ENCODE data around the gene PCDHB12.
"Not testable (repeated sequence)": the region's sequence is repeated elsewhere in the genome, so short reads cannot be mapped to it uniquely, and the experiment has no call there.

Gene PCDHB12

GRCh38 chr5:141208478-141208877, at the start of gene PCDHB12:
Gene PCDHB12 (plus strand): TSS chr5:141208719. CDS start chr5:141208908, 189 bp downstream.
- peak; percentile 3 for DNase-seq

DNA sequence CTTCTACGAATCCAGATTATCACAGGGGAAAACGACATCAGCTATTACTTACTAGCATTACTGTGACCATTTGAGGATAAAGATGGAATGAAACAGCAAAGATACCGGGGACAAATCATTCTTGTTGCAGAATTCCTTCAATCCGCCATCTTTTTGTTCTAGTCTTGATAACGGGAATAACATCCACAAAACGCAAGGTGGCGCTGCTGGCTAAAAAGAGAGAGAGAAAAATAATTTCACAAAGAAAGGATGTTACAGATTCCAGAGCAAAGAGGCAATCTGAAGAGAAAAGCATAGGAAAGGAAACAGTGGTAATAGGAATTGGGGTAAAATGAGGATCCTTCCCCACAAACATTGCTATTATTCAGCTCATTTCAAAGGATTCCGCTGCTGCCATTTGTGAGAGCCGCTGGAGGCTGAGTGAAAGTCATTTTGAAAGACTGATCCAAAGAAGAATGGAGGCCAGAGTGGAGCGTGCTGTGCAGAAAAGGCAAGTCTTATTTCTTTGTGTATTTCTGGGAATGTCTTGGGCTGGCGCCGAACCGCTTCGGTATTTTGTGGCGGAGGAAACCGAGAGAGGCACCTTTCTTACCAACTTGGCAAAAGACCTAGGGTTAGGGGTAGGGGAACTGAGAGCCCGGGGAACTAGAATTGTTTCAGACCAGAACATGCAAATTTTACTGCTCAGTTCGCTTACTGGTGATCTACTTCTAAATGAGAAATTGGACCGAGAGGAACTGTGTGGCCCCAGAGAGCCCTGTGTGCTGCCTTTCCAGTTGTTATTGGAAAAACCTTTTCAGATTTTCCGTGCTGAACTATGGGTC, 35.9 kb upstream of the PCDHB12 start, which contains the start of gene PCDHB7:
Gene PCDHB7, plus strand, starts transcription at position 264 of the 824 bp plus-strand sequence. Its CDS starts 192 bp downstream, at position 456.
- peak; percentile 32 for DNase-seq

DNA sequence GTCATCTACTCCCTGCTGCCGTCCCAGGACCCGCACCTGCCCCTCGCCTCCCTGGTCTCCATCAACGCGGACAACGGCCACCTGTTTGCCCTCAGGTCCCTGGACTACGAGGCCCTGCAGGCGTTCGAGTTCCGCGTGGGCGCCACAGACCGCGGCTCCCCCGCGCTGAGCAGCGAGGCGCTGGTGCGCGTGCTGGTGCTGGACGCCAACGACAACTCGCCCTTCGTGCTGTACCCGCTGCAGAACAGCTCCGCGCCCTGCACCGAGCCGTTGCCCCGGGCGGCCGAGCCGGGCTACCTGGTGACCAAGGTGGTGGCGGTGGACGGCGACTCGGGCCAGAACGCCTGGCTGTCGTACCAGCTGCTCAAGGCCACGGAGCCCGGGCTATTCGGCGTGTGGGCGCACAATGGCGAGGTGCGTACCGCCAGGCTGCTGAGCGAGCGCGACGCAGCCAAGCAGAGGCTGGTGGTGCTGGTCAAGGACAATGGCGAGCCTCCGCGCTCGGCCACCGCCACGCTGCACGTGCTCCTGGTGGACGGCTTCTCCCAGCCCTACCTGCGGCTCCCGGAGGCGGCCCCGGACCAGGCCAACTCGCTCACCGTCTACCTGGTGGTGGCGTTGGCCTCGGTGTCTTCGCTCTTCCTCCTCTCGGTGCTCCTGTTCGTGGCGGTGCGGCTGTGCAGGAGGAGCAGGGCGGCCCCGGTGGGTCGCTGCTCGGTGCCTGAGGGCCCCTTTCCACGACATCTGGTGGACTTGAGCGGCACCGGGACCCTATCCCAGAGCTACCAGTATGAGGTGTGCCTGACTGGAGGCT, 34.0 kb upstream of the PCDHB12 start:
- DNase-seq, result not testable (repeated sequence)

DNA sequence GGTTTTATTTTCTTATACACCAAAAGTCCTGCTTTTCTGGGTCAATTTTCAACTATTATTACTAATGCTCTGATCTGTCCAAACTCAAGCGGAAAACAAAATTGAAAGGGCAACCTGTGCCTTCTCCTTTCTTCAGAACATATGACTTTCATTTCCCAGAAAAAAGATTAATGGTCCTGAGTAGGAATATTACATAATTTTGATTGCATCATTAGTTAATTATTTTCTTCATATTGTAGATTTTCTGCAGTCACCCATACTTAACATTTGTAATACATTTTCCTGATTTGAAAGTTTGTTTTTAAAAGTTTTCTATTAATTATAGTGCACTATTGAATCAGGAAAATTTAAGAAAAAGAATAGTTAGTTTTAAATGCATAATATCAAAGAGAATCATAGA, 32.6 kb upstream of the PCDHB12 start:
- no peak for DNase-seq

GRCh38 chr5:141177577-141178191, 30.8 kb upstream of the PCDHB12 start, which contains the start of gene PCDHB8:
Gene PCDHB8 (plus strand): TSS chr5:141177790. CDS start chr5:141178035, 245 bp downstream.
- not testable (repeated sequence) for DNase-seq

GRCh38 chr5:141179371-141179770, 29.1 kb upstream of the PCDHB12 start:
- DNase-seq, result not testable (repeated sequence)

GRCh38 chr5:141179876-141180275, 28.6 kb upstream of the PCDHB12 start:
- not testable (repeated sequence) for DNase-seq

- no peak for DNase-seq
Observed at GRCh38 chr5:141180313-141180712, 28.2 kb upstream of the PCDHB12 start.

DNA sequence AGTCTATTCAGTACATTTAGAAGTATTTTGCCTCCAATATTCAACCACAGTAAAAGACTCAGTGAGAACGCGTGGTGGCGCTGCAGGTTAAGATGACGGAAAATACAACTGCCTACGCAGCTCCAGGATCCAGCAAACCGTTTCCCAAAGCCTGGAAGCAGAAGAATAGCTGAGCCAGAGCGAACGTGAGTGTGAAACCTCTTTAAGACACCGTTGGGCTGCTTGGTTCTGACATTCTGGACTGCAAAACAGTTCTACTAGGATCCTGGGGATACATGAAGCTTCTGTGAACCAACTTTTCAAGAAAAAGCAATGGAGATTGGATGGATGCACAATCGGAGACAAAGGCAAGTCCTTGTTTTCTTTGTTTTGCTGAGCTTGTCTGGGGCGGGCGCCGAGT, 26.3 kb upstream of the PCDHB12 start, which contains the start of gene PCDHB16:
Gene PCDHB16, plus strand, starts transcription at position 140 of the 400 bp plus-strand sequence. Its CDS starts 173 bp downstream, at position 313.
- peak; percentile 13 for DNase-seq

DNA sequence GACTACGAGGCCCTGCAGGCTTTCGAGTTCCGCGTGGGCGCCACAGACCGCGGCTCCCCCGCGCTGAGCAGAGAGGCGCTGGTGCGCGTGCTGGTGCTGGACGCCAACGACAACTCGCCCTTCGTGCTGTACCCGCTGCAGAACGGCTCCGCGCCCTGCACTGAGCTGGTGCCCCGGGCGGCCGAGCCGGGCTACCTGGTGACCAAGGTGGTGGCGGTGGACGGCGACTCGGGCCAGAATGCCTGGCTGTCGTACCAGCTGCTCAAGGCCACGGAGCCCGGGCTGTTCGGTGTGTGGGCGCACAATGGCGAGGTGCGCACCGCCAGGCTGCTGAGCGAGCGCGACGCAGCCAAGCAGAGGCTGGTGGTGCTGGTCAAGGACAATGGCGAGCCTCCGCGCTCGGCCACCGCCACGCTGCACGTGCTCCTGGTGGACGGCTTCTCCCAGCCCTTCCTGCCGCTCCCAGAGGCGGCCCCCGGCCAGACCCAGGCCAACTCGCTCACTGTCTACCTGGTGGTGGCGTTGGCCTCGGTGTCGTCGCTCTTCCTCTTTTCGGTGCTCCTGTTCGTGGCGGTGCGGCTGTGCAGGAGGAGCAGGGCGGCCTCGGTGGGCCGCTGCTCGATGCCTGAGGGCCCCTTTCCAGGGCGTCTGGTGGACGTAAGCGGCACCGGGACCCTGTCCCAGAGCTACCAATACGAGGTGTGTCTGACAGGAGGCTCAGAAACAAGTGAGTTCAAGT, 24.2 kb upstream of the PCDHB12 start:
- not testable (repeated sequence) for DNase-seq

DNA sequence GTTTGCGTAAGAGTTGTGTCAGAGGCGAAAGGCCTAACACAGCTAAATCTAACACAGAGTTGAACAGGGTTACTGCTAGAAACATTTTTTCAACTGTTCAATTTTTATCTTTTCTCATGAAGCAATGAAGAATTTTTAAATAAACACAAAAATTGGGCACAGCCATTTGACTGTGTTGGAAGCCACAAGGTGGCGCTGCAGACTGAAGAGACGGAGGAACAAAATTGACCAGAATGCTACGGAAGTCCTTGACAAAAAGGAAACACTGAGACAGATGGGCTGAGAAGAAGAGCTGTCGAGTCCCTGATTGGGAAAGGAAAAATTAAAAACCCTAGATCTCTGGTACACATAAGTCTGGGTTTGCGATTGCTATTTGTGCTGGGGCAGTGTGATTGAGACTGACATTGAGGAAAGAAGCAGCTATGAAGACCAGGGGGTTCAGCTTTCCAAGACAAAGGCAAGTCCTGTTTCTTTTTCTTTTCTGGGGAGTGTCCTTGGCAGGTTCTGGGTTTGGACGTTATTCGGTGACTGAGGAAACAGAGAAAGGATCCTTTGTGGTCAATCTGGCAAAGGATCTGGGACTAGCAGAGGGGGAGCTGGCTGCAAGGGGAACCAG, 21.5 kb upstream of the PCDHB12 start, which contains the start of gene PCDHB9:
Gene PCDHB9, plus strand, starts transcription at position 265 of the 616 bp plus-strand sequence. Its CDS starts 158 bp downstream, at position 423.
- peak; percentile 26 for DNase-seq

GRCh38 chr5:141188682-141189081, 19.8 kb upstream of the PCDHB12 start:
- DNase-seq, result not testable (repeated sequence)

DNA sequence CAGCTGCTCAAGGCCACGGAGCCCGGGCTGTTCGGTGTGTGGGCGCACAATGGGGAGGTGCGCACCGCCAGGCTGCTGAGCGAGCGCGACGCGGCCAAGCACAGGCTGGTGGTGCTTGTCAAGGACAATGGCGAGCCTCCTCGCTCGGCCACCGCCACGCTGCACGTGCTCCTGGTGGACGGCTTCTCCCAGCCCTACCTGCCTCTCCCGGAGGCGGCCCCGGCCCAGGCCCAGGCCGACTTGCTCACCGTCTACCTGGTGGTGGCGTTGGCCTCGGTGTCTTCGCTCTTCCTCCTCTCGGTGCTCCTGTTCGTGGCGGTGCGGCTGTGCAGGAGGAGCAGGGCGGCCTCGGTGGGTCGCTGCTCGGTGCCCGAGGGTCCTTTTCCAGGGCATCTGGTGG, 19.4 kb upstream of the PCDHB12 start:
- not testable (repeated sequence) for DNase-seq

DNA sequence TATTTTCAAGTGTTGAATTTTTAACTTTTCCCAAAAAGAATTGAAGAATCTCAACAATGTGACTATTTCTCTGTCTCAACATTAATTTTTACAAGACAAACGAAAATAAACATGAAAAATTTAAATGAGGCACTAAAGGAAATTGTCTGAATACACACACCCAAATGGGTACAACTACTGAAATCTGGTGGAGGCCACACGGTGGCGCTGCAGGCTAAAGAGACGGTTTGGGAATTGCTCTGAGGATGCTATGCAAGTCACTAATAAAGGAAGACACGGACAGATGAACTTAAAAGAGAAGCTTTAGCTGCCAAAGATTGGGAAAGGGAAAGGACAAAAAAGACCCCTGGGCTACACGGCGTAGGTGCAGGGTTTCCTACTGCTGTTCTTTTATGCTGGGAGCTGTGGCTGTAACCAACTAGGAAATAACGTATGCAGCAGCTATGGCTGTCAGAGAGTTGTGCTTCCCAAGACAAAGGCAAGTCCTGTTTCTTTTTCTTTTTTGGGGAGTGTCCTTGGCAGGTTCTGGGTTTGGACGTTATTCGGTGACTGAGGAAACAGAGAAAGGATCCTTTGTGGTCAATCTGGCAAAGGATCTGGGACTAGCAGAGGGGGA, 16.3 kb upstream of the PCDHB12 start, which contains the start of gene PCDHB10:
Gene PCDHB10, plus strand, starts transcription at position 244 of the 616 bp plus-strand sequence. Its CDS starts 200 bp downstream, at position 444.
- peak; percentile 19 for DNase-seq

DNA sequence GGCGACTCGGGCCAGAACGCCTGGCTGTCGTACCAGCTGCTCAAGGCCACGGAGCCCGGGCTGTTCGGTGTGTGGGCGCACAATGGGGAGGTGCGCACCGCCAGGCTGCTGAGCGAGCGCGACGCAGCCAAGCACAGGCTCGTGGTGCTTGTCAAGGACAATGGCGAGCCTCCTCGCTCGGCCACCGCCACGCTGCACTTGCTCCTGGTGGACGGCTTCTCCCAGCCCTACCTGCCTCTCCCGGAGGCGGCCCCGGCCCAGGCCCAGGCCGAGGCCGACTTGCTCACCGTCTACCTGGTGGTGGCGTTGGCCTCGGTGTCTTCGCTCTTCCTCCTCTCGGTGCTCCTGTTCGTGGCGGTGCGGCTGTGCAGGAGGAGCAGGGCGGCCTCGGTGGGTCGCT, 14.2 kb upstream of the PCDHB12 start:
- not testable (repeated sequence) for DNase-seq

- DNase-seq, result no peak
Observed at GRCh38 chr5:141196363-141196762, 12.2 kb upstream of the PCDHB12 start.

- peak; percentile 2 for DNase-seq
Observed at GRCh38 chr5:141199359-141200235, 8.9 kb upstream of the PCDHB12 start, which contains the start of gene PCDHB11. Gene PCDHB11 (plus strand): TSS chr5:141199627. CDS start chr5:141199775, 148 bp downstream.

- DNase-seq, result not testable (repeated sequence)
Observed at GRCh38 chr5:141201126-141201525, 7.4 kb upstream of the PCDHB12 start.

GRCh38 chr5:141201646-141202045, 6.9 kb upstream of the PCDHB12 start:
- DNase-seq, result not testable (repeated sequence)

- DNase-seq, result not testable (repeated sequence)
Observed at GRCh38 chr5:141210281-141210680, 1.8 kb downstream of the PCDHB12 start.

Data from hematopoietic multipotent progenitor cell treated with erythropoietin and hydrocortisone succinate and interleukin-3 and kit ligand, for 6 days (in vitro differentiated cells).